CD4-positive, alpha-beta T cell treated with Interleukin-17A for 1 hour (primary cell): ENCODE results near the gene TBC1D4.
"Not testable (repeated sequence)": the region's sequence is repeated elsewhere in the genome, so short reads cannot be mapped to it uniquely, and the experiment has no call there.

Experiments
- DNase-seq: peaks from one replicate; pipeline ENCODE4 v3.0.0-alpha.2; 2020

Gene TBC1D4

DNA sequence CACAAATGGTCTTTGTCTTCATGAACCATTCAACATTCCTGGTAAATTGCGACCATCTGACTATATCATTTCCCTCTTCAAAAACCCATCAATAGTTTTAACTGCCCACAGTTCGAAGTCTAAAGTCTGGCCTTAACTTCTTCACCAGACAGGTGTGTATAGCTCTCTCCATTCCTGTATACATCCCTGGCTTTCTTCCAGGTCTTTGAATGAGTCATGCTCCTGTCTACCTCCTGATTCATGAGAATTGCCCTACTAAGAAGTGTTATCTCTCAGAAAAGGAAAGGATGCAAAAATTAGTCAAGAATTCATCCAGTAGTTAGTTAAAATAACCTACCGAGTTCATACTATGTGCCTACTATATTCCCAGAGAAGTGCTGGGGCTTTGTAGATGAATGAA is 225.0 kb downstream of the TBC1D4 start:
- no peak for DNase-seq

DNA sequence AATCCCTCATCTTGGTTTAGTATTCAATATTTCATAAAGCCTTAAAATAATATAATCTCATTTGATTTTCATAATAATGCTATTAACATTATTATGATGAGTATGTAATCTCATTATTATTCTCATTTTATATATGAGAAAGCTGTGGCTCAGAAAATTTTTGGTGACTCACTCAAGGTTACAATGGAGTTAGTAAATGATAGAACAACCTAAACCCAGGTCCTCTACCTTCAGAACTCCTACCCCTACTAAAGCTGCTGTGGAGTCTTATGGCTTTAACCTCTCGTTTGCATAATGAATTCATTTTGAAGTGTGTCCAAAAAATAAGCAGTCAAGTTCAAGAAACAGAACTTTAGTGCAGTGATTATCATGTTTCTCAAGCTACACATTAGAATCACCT is 226.3 kb downstream of the TBC1D4 start:
- DNase-seq: no peak

DNA sequence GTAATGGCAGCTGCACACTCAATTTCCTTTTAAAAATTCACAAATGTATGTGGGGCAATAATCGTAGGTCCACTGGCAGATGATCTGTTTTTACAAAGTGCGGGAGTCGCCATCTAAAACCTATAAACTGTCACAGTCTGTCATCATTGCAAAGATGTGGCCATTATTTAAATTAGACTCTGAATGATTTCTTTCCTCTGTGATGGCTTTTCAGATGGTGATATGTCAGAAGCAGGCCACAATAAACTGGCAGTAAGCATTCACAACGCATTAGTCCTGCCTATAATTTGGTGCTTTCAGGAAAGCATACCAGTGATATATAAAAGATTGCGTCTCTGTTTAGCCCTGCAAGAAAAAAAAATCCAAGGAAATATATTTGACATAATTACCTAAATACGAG is 226.8 kb downstream of the TBC1D4 start:
- DNase-seq: no peak

DNA sequence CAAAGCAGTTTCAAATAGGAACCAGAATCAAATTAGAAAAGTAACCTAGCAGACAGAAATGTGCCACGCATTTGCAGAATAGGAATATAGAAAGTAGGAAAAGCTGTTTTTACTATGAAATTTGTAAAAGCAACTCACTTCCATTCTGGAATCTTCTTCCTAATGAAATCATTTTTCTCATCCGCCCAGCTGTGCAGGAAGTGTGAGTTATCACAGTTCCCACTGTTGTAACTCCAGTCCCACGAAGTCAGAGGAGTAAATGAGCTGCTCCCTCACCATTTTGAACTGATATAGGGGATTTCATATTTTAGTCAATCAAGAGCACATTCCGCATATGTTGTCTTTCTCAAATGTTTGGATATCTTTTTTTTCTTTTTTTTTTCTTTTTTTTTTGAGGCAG is 230.8 kb downstream of the TBC1D4 start:
- no peak for DNase-seq

DNA sequence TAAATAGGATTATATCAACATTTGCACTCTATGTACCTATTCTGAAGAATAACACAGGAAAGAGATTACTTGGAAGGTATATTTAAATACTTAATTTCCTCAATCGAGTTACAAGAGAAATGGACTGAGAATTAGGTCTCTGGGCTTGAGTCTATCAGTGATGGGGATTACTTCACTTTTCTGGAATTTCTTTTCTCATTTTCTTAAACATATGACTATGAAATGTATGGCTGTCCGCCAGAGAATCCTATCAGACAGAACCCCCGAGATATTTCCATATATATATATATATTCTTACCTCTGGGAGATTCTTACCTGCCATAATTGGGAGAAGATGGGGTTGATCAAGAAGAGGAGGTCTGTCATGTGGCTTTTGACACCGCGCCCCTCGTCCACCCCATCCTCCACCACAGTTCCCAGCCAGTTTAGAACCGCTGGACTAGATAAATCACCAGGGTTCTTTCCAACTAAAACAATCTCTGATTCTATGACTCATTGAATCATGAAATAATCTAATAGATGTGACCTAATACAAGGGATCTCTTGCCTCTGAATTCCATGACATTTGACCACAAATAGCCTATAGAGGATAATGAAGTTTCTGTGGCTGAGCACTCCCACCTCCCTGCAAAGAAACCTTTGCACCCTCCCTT is 231.3 kb downstream of the TBC1D4 start:
- DNase-seq: no peak

DNA sequence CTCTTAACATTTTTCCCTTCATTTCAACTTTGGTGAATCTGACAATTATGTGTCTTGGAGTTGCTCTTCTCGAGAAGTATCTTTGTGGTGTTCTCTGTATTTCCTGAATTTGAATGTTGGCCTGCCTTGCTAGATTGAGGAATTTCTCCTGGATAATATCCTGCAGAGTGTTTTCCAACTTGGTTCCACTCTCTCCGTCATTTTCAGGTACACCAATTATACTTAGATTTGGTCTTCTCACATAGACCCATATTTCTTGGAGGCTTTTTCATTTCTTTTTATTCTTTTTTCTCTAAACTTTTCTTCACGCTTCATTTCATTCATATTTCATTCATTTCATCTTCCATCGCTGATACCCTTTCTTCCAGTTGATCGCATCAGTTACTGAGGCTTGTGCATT is 236.4 kb downstream of the TBC1D4 start:
- DNase-seq: not testable (repeated sequence)

DNA sequence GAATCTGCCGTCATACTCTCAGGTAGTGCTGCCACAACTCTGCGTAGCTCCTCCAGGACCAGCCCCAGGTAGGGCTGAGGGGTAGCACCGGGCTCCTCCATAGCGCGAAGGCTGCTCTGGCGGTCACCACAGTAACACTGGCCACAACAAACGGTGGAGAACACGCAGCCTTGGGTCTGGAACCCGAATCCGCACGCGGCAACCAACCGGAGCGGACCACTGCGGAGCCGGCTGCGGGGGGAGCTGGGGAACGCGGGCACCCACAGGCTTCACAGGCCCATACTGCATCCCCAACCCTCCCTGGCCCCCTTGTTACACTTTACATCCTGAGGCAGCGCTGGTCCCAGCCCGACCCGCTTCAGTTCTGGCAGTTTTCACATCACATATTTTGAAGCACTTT is 241.7 kb downstream of the TBC1D4 start:
- DNase-seq: not testable (repeated sequence)

DNA sequence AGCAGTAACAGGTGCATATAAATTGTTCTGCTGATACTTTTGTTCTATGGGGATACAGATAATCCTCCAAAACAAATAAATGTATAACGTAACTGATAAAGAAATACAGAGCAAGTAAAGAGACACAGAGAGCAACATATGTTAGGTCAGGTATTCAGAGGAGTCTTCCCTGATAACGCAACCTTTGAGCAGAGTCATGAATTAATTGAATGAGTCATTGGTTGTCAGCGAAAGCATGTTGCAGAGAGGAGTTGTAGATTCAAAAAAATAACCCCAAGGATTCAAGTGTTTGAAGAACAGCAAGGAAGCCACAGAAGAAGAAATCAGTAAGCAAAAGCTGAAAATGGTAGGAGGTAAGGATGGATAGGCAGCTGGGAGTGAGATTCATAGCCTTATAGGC is 245.2 kb downstream of the TBC1D4 start:
- DNase-seq: no peak
